GM19193 (cell line): ENCODE data around the gene WDR6.

Experiments
- POLR2A ChIP-seq: IDR thresholded peaks from 4 replicates; pipeline ENCODE4 v1.6.1; 2011; ENCODE audit not compliant: insufficient read depth, insufficient read length; ENCODE audit errors: extremely low read depth

Gene WDR6

GRCh38 chr3:48983096-48983495 lies 24.1 kb upstream of the WDR6 start:
- TF ChIP-seq POLR2A: no peak

GRCh38 chr3:48984663-48985062 lies 22.5 kb upstream of the WDR6 start:
- TF ChIP-seq POLR2A: no peak

- no peak for TF ChIP-seq POLR2A
Observed at GRCh38 chr3:48985831-48986376, 21.3 kb upstream of the WDR6 start.

GRCh38 chr3:48989126-48989795 lies 17.9 kb upstream of the WDR6 start:
- TF ChIP-seq POLR2A: no peak

GRCh38 chr3:48989796-48990635 lies 17.2 kb upstream of the WDR6 start, which contains the start of gene P4HTM:
Gene P4HTM, plus strand, starts transcription at chr3:48990241. Its CDS starts 16 bp downstream, at chr3:48990257.
- TF ChIP-seq POLR2A: peak; percentile 52

- TF ChIP-seq POLR2A: no peak
Observed at GRCh38 chr3:48990636-48991469, 16.3 kb upstream of the WDR6 start.

GRCh38 chr3:48991851-48992545 lies 15.2 kb upstream of the WDR6 start:
- no peak for TF ChIP-seq POLR2A

GRCh38 chr3:48993834-48994233 lies 13.4 kb upstream of the WDR6 start:
- no peak for TF ChIP-seq POLR2A

GRCh38 chr3:48996640-48997039 lies 10.6 kb upstream of the WDR6 start:
- TF ChIP-seq POLR2A: no peak

GRCh38 chr3:48997102-48997635 lies 10.0 kb upstream of the WDR6 start:
- TF ChIP-seq POLR2A: no peak

GRCh38 chr3:48997714-48998637 lies 9.2 kb upstream of the WDR6 start:
- no peak for TF ChIP-seq POLR2A

GRCh38 chr3:48999085-48999858 lies 7.9 kb upstream of the WDR6 start:
- no peak for TF ChIP-seq POLR2A

GRCh38 chr3:49001155-49001554 lies 6.0 kb upstream of the WDR6 start:
- TF ChIP-seq POLR2A: no peak
